Parathyroid adenoma (tissue), 2 donors: ENCODE results near the gene BBS9.
"Not testable (repeated sequence)": the region's sequence is repeated elsewhere in the genome, so short reads cannot be mapped to it uniquely, and the experiment has no call there.

Source experiments
- H2AFZ ChIP-seq: fragments of 300-600 bp; sonication (generic); one replicate; pipeline ENCODE4 v1.7.0; 2017; ENCODE audit warnings: antibody characterized with exemption, mild to moderate bottlenecking
- H3K27ac ChIP-seq: fragments of 300-600 bp; sonication (generic); one replicate; pipeline ENCODE4 v1.7.0; 2017
- H3K27me3 ChIP-seq: fragments of 300-600 bp; sonication (generic); one replicate; pipeline ENCODE4 v1.7.0; 2017; ENCODE audit warnings: low read length; ENCODE audit not compliant: control insufficient read depth, insufficient read depth
- H3K36me3 ChIP-seq: fragments of 300-600 bp; sonication (generic); one replicate; pipeline ENCODE4 v1.7.0; 2017; ENCODE audit warnings: low read length; ENCODE audit not compliant: control insufficient read depth, insufficient read depth
- H3K4me1 ChIP-seq: fragments of 300-600 bp; sonication (generic); one replicate; pipeline ENCODE4 v1.7.0; 2017; ENCODE audit warnings: control low read depth
- H3K4me2 ChIP-seq: fragments of 300-600 bp; sonication (generic); one replicate; pipeline ENCODE4 v1.7.0; 2017; ENCODE audit warnings: low read length
- H3K4me3 ChIP-seq: fragments of 300-600 bp; sonication (generic); one replicate; pipeline ENCODE4 v1.7.0; 2017; ENCODE audit warnings: low read depth, low read length
- H3K79me2 ChIP-seq: fragments of 300-600 bp; sonication (generic); one replicate; pipeline ENCODE4 v1.7.0; 2017; ENCODE audit warnings: control low read depth
- H3K9ac ChIP-seq: fragments of 300-600 bp; sonication (generic); one replicate; pipeline ENCODE4 v1.7.0; 2017; ENCODE audit warnings: mild to moderate bottlenecking
- H3K9me3 ChIP-seq: fragments of 300-600 bp; sonication (generic); one replicate; pipeline ENCODE4 v1.7.0; 2017; ENCODE audit warnings: low read length; ENCODE audit not compliant: control insufficient read depth
- CTCF ChIP-seq: fragments of 300-600 bp; sonication (generic); IDR thresholded peaks from one replicate; pipeline ENCODE4 v1.7.0; 2017; ENCODE audit warnings: antibody characterized with exemption, mild to moderate bottlenecking
- donor health status: primary hyperparathyroidism.

Gene BBS9

DNA sequence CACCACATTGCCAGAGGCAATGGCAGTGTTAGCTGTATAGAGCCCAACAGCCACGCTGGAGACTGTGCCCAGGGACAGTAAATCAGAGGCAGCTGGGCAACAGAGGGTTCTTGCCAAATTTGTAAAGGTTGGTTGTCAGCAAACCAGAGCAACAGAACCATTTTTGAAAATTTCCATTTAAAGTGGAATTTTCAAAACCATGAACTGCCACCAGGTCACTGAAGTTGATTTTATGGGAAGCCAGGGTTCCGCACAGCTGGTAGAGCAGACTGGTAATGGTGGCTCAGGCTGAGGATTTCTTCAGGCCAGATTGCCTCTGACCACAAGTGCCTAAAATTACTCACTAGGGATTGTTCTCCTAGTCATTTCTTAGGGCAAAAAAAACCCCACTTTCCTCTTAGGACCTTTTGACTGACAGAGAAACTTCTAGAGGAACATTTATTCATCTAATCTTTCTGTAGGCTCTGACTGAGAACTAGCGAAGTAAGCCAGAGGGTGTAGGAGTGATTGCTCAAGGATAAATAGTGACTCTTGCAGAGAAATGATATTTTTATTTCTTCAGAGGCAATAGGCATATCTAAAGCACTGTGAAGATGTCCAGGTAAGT, 342.4 kb downstream of the BBS9 start:
- Histone ChIP-seq H3K27me3 (no peaks in the 10 kb centered on the region), H3K36me3 (no peaks in the 10 kb centered on the region), H3K9ac (no peak overlapping the region), H3K9me3 (no peaks in the 10 kb centered on the region), H3K4me1 (no peaks in the 10 kb centered on the region), H3K27ac (no peak overlapping the region), H2AFZ (no peak overlapping the region), H3K79me2 (no peaks in the 10 kb centered on the region), H3K4me2 (no peak overlapping the region), H3K4me3 (no peak overlapping the region)
- TF ChIP-seq CTCF: no peak

DNA sequence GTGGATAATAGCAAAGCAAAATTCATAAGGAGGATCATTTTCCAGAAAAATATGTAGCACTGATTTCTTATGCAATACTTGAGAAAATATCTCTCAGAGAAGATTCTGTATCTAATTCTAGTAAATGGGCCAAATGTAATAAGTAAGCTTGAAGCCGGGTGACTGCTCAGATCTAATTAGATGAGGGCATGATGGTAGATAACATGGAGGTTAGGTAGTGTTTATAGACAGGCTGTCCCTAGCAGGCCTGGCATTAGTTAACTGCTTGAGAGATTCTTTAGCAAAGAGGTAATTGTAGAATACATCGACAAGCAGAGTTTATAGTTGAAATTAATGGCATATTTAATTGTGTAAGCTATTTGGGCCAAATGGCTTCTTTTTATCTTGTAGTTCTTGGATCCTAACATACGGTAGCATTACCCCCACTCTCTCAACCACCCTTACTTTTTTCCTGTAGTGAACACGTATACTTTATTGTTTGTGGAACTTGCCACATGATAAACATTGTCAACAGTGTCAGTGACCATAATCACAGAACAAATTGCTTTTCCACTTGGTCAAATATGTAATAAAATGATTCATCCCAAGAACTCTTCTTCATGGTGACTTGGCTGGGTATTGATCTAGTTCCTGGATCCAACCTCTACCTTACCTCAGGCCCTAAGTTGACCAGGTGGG, 343.1 kb downstream of the BBS9 start:
- Histone ChIP-seq H3K4me1 (no peaks in the 10 kb centered on the region), H3K36me3 (no peaks in the 10 kb centered on the region)
- TF ChIP-seq CTCF: no peak

GRCh38 chr7:33477719-33478480, 348.5 kb downstream of the BBS9 start:
- Histone ChIP-seq H2AFZ (no peak overlapping the region), H3K27me3 (no peaks in the 10 kb centered on the region), H3K4me2 (no peak overlapping the region), H3K4me1 (no peaks in the 10 kb centered on the region), H3K79me2 (no peaks in the 10 kb centered on the region), H3K4me3 (no peak overlapping the region), H3K9me3 (no peaks in the 10 kb centered on the region), H3K36me3 (no peaks in the 10 kb centered on the region), H3K27ac (no peak overlapping the region), H3K9ac (no peak overlapping the region)
- TF ChIP-seq CTCF: no peak

More for the DNA sequence above, 343.1 kb downstream of the BBS9 start:
- no peak overlapping the region for H2AFZ ChIP-seq
- no peak overlapping the region for H3K4me2 ChIP-seq
- no peak overlapping the region for H3K4me3 ChIP-seq
- no peaks in the 10 kb centered on the region for H3K27me3 ChIP-seq
- H3K27ac ChIP-seq: no peak overlapping the region
- H3K9me3 ChIP-seq: no peaks in the 10 kb centered on the region
- H3K79me2 ChIP-seq: no peaks in the 10 kb centered on the region
- no peak overlapping the region for H3K9ac ChIP-seq

GRCh38 chr7:33484476-33484875, 355.1 kb downstream of the BBS9 start:
- H3K9me3 ChIP-seq, H3K27ac ChIP-seq, H3K9ac ChIP-seq, H3K4me1 ChIP-seq, H3K4me2 ChIP-seq, H3K79me2 ChIP-seq, H3K36me3 ChIP-seq, H2AFZ ChIP-seq, H3K4me3 ChIP-seq, H3K27me3 ChIP-seq: not testable (repeated sequence)

DNA sequence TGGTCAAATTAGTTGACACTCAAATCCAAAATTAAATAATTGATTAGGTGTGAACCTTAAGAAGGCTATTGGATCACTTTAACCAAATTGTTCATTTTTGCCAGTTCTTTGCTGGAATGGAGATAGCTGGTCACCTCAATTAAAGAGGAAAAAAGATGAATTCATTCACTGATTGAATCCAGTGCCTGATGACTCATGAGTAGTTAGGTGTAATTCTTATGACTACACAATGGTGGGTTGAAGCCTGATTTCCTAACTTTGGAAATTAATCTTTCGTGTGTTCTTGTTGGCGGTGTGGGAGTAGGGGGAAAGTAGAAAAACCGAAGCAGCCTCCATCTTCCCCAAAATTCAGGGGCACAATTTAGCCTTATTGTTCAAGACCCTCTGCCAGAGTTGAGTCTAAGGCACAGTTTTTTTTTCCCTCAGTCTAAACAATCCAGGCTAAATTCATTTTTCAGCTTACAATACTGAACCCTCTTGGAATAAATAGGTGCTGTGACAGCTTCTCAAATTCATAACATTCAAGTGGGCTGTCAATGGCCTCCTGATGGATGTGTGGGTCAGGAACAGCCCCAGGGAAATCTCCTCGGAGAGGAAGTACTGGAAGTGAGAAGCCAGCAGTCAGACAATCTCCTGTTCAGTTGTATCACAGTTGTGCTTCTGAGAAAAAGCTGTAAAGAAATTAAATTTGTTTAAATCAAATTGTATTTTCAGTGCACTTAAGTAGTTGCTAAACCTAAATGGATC, 356.6 kb downstream of the BBS9 start:
- H3K36me3 ChIP-seq: no peaks in the 10 kb centered on the region
- no peak overlapping the region for H3K9ac ChIP-seq
- H3K27me3 ChIP-seq: no peaks in the 10 kb centered on the region
- H3K4me2 ChIP-seq: no peak overlapping the region
- no peaks in the 10 kb centered on the region for H3K9me3 ChIP-seq
- TF ChIP-seq CTCF: no peak
- no peak overlapping the region for H2AFZ ChIP-seq
- H3K27ac ChIP-seq: no peak overlapping the region
- no peaks in the 10 kb centered on the region for H3K79me2 ChIP-seq
- H3K4me3 ChIP-seq: no peak overlapping the region
- H3K4me1 ChIP-seq: no peaks in the 10 kb centered on the region
